NOMO-1 treated with dmso at 0.1 percent for 144 hours (cell line): ENCODE data around the gene TNS1.

Experiments
- DNase-seq: peaks from one replicate; lab custom pipeline; 2025; ENCODE audit not compliant: unreplicated experiment; lab: John Stamatoyannopoulos, UW

The TNS1 gene

GRCh38 chr2:217837530-217837929, 165.3 kb downstream of the TNS1 start:
- no peak for DNase-seq

- no peak for DNase-seq
These were observed 165.8 kb downstream of the TNS1 start for GRCh38 chr2:217836901-217837491.

GRCh38 chr2:217835931-217836891, 166.6 kb downstream of the TNS1 start:
- DNase-seq = no peak

GRCh38 chr2:217834744-217835513, 167.9 kb downstream of the TNS1 start:
- DNase-seq = no peak

GRCh38 chr2:217834057-217834620, 168.7 kb downstream of the TNS1 start:
- no peak for DNase-seq

- no peak for DNase-seq
These were observed 169.4 kb downstream of the TNS1 start for GRCh38 chr2:217833439-217833838.

- no peak for DNase-seq
These were observed 169.8 kb downstream of the TNS1 start for GRCh38 chr2:217832987-217833386.

- DNase-seq = no peak
These were observed 170.7 kb downstream of the TNS1 start for GRCh38 chr2:217832115-217832514.

GRCh38 chr2:217831306-217831705, 171.5 kb downstream of the TNS1 start:
- no peak for DNase-seq

GRCh38 chr2:217830807-217831206, 172.0 kb downstream of the TNS1 start:
- DNase-seq = no peak

- DNase-seq = no peak
These were observed 172.7 kb downstream of the TNS1 start for GRCh38 chr2:217830061-217830460.

- DNase-seq = no peak
These were observed 173.4 kb downstream of the TNS1 start for GRCh38 chr2:217829420-217829819.

- DNase-seq = no peak
These were observed 174.5 kb downstream of the TNS1 start for GRCh38 chr2:217828336-217828735.

- no peak for DNase-seq
These were observed 175.2 kb downstream of the TNS1 start for GRCh38 chr2:217827430-217828201.

- DNase-seq = no peak
These were observed 175.8 kb downstream of the TNS1 start for GRCh38 chr2:217826991-217827390.

- no peak for DNase-seq
These were observed 176.3 kb downstream of the TNS1 start for GRCh38 chr2:217826520-217826919.

- DNase-seq = no peak
These were observed 177.1 kb downstream of the TNS1 start for GRCh38 chr2:217825469-217826235.

- DNase-seq = no peak
These were observed 178.6 kb downstream of the TNS1 start for GRCh38 chr2:217824223-217824622.

GRCh38 chr2:217823626-217824025, 179.2 kb downstream of the TNS1 start:
- DNase-seq = no peak
